Activated T-helper 2 cell treated with anti-CD3 and anti-CD28 coated beads, Interferon-gamma antibody, Interleukin-2, Interleukin-4, amounts not matched to agents 10 μg/mL and 5 μg/mL and 100 μg/mL, durations not matched to agents 14 hours and 24 hours and 36 hours (primary cell): ENCODE measurements around the gene MBOAT7. TPM values are rescaled to one million over a fixed set of nuclear protein-coding genes. Genes with fewer than 3 reads are reported as not detected.

Experiments used
- total RNA-seq: library from RNA; stranded (reverse); gene quantifications from 2 replicates; pipeline ENCODE4 v1.2.3, GENCODE V29; 2022

Gene MBOAT7
- total RNA-seq, 1 donor from 2014 or later = 311 TPM

Other genes starting within 250 kb of the MBOAT7 start
- not detected in 2 replicates for gene CACNG8, start 226.6 kb downstream of the MBOAT7 start, total RNA-seq
- gene CACNG6, start 197.9 kb downstream of the MBOAT7 start, total RNA-seq = not detected in 2 replicates
- gene VSTM1, start 125.7 kb downstream of the MBOAT7 start, total RNA-seq = not detected in 2 replicates
- not detected in 2 replicates for gene TARM1, start 108.2 kb downstream of the MBOAT7 start, total RNA-seq
- gene OSCAR, start 88.8 kb downstream of the MBOAT7 start, total RNA-seq = 0.23 and 0.39 TPM in 2 replicates
- gene NDUFA3, start 86.7 kb downstream of the MBOAT7 start, total RNA-seq = 105 and 115 TPM in 2 replicates
- 29.3 TPM in 2 replicates for gene TFPT, start 73.9 kb downstream of the MBOAT7 start, total RNA-seq
- 90.6 and 94.2 TPM in 2 replicates for gene PRPF31, start 73.8 kb downstream of the MBOAT7 start, total RNA-seq
- 61.6 and 67.5 TPM in 2 replicates for gene CNOT3, start 51.8 kb downstream of the MBOAT7 start, total RNA-seq
- 4.0 and 5.1 TPM in 2 replicates for gene LENG1, start 29.9 kb downstream of the MBOAT7 start, total RNA-seq
- gene TMC4, start 16.4 kb downstream of the MBOAT7 start, total RNA-seq = 0.16 and 0.37 TPM in 2 replicates
- gene TSEN34, start 1.7 kb upstream of the MBOAT7 start, total RNA-seq = 16.8 and 19.0 TPM in 2 replicates
- gene RPS9, start 11.3 kb upstream of the MBOAT7 start, total RNA-seq = 1,460 and 1,467 TPM in 2 replicates
- 0.64 TPM in 1 of 2 replicates, not detected in the other for gene LILRB3, start 33.4 kb upstream of the MBOAT7 start, total RNA-seq
- not detected in 2 replicates for gene LILRA6, start 53.2 kb upstream of the MBOAT7 start, total RNA-seq
- 0.05 TPM in 1 of 2 replicates, not detected in the other for gene LILRB5, start 67.7 kb upstream of the MBOAT7 start, total RNA-seq
- gene LILRB2, start 91.5 kb upstream of the MBOAT7 start, total RNA-seq = not detected in 2 replicates
- not detected in 2 replicates for gene LILRA5, start 123.6 kb upstream of the MBOAT7 start, total RNA-seq
- gene LILRA4, start 149.6 kb upstream of the MBOAT7 start, total RNA-seq = not detected in 2 replicates
- gene LAIR1, start 175.4 kb upstream of the MBOAT7 start, total RNA-seq = 8.8 and 10.8 TPM in 2 replicates
- 0.50 TPM in 1 of 2 replicates, not detected in the other for gene TTYH1, start 225.9 kb upstream of the MBOAT7 start, total RNA-seq